ENCODE measurements around the gene SLC38A1.
"Not testable (repeated sequence)": the region's sequence is repeated elsewhere in the genome, so short reads cannot be mapped to it uniquely, and the experiment has no call there.

SLC38A1 gene

GRCh38 chr12:46201284-46201789, 67.5 kb downstream of the SLC38A1 start:
- no peak for DNase-seq

- DNase-seq, result no peak
Observed at GRCh38 chr12:46200551-46200950, 68.3 kb downstream of the SLC38A1 start.

- DNase-seq, result no peak
Observed at GRCh38 chr12:46198913-46199312, 69.9 kb downstream of the SLC38A1 start.

GRCh38 chr12:46197883-46198282, 71.0 kb downstream of the SLC38A1 start:
- no peak for DNase-seq

GRCh38 chr12:46190533-46190932, 78.3 kb downstream of the SLC38A1 start:
- not testable (repeated sequence) for DNase-seq

GRCh38 chr12:46188170-46188569, 80.7 kb downstream of the SLC38A1 start:
- DNase-seq, result no peak

- no peak for DNase-seq
Observed at GRCh38 chr12:46187023-46187422, 81.8 kb downstream of the SLC38A1 start.

GRCh38 chr12:46186088-46186487, 82.8 kb downstream of the SLC38A1 start:
- DNase-seq, result no peak

GRCh38 chr12:46185686-46186085, 83.2 kb downstream of the SLC38A1 start:
- no peak for DNase-seq

- DNase-seq, result no peak
Observed at GRCh38 chr12:46184798-46185595, 83.8 kb downstream of the SLC38A1 start.

- DNase-seq, result no peak
Observed at GRCh38 chr12:46183112-46183511, 85.7 kb downstream of the SLC38A1 start.

- no peak for DNase-seq
Observed at GRCh38 chr12:46181465-46181864, 87.4 kb downstream of the SLC38A1 start.

GRCh38 chr12:46179693-46180452, 89.0 kb downstream of the SLC38A1 start:
- DNase-seq, result no peak

- DNase-seq, result no peak
Observed at GRCh38 chr12:46177837-46178608, 90.8 kb downstream of the SLC38A1 start.

GRCh38 chr12:46177025-46177424, 91.8 kb downstream of the SLC38A1 start:
- DNase-seq, result no peak

- DNase-seq, result no peak
Observed at GRCh38 chr12:46174919-46175318, 93.9 kb downstream of the SLC38A1 start.

GRCh38 chr12:46174061-46174662, 94.7 kb downstream of the SLC38A1 start:
- no peak for DNase-seq

- no peak for DNase-seq
Observed at GRCh38 chr12:46168426-46168825, 100.4 kb downstream of the SLC38A1 start.

- DNase-seq, result no peak
Observed at GRCh38 chr12:46167412-46167811, 101.4 kb downstream of the SLC38A1 start.

- no peak for DNase-seq
Observed at GRCh38 chr12:46165191-46165590, 103.7 kb downstream of the SLC38A1 start.

GRCh38 chr12:46164186-46164761, 104.6 kb downstream of the SLC38A1 start:
- no peak for DNase-seq

GRCh38 chr12:46162549-46163076, 106.2 kb downstream of the SLC38A1 start:
- DNase-seq, result not testable (repeated sequence)
